NCI-H345 treated with DMSO at 0.1 percent for 48 hours (cell line): ENCODE results near the gene MIEF1.

Source experiments
- DNase-seq: peaks from one replicate; lab custom pipeline; 2025; ENCODE audit not compliant: unreplicated experiment; lab: John Stamatoyannopoulos, UW

MIEF1 gene

GRCh38 chr22:39470451-39471291, 31.4 kb upstream of the MIEF1 start:
- DNase-seq = no peak

DNA sequence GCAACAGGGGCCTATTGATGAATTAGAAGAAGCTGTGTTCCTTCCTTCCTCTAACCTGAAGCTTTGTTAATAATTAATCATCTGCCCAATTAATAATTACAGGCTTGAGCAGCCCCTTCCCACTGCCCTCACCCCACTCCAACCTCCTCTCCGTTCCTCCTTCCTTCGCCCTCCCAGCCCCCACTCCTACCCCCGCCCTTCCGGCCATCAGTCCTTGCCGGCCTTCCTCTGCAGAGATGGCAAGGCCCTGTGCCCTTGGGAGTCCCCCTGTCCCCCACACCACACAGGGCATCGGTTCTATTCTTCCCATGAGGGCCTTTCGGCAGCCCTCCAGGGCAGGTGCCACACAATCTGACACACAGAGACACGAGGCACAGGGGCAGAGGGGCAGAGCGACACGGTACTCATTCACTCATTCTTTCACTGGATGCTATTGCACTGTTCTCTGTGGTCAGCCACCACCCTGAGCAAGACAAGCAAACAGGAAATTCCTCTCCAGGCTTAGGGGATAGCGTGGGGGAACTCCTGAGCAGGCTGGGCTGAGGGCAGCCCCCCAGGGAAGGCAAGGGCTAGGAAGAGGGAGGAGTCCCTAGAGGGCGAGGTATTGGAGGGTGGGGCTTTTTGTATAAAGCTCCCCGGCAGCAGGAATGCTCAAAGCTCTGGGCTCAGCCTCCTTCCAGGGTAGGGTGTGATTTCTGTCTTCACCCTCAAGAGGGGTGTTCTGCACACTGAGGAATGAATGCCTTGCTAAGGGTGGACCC, 30.5 kb upstream of the MIEF1 start:
- no peak for DNase-seq

GRCh38 chr22:39472570-39473556, 29.2 kb upstream of the MIEF1 start:
- no peak for DNase-seq

DNA sequence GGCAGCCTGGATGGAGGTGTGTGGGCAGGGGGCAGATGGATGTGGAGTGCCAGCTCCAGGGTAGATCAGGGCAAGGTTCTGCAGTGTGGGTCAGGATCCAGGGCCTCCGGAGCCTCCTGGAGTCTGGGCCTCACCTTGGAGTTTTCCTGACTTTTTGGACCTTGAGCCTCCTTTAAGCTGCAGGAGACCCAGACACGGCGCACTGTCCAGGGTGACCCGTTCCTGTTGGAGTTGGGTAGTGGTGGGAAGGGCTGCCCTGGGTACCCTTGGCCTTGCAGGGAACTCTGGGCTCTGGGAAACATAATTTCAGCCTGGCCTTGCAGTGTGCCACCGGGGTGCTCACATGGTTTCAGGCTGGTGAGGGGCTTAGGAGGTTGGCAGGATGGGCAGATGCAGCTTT, 28.2 kb upstream of the MIEF1 start:
- DNase-seq = no peak

- DNase-seq = no peak
Measured at GRCh38 chr22:39474351-39475111, 27.6 kb upstream of the MIEF1 start.

- no peak for DNase-seq
Measured at GRCh38 chr22:39475337-39475736, 26.8 kb upstream of the MIEF1 start.

- no peak for DNase-seq
Measured at GRCh38 chr22:39475902-39476301, 26.2 kb upstream of the MIEF1 start.

DNA sequence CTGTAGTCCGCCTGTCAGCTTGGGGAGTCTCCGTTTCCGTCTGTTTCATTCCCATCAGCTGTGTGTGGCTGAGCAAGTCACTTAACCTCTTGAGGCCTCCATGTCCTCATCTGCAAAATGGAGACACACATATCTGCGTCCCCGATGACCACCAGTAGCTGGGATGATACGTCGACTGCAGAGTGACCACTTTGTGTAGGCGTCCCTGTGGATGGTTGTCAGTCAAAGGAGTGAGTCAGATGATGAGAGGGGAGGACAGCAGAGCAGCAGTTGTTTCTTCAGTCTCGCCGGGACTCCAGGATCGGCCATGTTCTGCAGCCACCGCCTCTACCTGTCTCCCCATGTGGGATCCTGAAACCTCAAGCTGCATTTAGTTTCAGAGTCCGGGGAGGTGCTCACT, 25.4 kb upstream of the MIEF1 start:
- no peak for DNase-seq

DNA sequence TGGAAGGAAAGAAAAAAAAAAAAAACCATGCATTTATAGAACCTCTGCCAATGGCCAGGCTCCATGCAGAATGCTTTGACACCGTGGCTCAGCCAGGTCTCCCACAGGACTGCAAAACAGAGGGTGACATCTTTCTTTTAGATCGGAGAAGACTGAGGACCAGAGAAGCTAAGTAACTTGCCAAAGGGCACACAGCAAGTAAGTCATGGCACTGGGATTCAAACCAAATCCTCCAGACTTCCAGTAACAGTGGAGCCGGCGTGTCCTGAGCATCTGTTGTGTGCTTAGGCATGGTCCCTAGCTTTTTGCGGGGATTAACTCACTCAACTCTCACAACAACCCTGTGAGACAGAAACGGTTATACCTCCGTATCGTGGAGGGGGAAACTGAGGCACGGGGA, 24.5 kb upstream of the MIEF1 start:
- no peak for DNase-seq

GRCh38 chr22:39478441-39478850, 23.6 kb upstream of the MIEF1 start:
- DNase-seq = no peak

DNA sequence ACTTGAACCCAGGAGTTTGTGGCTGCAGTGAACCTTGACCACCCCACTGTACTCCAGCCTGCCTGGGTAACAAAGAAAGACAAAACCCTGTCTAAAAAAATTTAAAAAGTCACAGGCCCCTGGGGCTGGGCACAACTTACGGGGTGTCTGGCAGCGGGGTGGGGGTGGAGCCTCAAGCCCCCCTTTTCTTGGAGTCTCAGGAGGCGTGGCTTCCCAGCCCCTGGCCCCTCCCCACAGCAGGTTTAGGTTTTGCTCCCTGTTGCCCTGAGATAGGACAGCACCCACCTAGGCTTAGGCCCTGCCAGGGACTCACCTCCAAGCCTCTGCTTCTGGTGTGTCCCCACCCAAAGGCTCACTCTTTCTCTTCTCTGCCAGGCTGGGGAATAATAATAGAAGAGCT, 22.8 kb upstream of the MIEF1 start:
- DNase-seq = no peak

DNA sequence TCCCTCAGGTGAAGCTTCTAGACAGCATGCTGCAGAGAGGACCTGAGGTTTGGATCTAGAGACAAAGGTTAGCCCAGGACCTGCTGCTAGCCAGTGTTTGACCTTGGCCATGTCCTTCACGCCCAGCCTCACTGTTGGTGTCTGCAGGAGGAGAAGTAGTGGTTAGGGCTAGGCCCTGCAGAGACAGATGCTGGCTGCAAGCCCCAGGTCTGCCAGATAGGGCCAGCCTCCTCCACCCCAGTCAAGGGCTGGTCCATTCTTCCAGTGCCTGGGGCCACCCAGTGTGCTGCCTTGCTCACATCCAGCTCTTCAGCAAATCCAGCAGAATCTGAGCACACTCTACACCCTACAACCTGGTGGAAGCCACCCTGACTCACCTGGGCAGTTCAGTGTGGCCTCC, 21.5 kb upstream of the MIEF1 start:
- DNase-seq = no peak

DNA sequence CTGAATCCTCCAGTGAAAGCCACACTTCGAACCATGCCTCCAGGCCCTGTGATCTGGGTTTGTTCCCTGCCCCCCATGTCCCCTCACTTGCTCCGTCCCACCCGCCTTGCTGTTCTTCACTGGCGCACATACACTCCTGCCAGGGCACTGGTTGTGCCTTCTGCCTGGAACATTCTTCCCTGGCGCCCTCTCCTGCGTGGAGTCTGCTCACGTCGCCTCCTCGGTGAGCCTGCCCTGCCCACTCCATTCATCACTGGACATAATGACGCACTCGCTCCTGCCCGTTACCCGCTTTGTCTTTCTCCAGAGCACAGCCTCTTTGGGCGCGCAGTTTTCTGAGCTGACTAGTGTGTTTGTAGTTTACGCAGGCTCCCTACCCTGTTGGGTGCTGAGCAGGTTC, 21.0 kb upstream of the MIEF1 start:
- no peak for DNase-seq

DNA sequence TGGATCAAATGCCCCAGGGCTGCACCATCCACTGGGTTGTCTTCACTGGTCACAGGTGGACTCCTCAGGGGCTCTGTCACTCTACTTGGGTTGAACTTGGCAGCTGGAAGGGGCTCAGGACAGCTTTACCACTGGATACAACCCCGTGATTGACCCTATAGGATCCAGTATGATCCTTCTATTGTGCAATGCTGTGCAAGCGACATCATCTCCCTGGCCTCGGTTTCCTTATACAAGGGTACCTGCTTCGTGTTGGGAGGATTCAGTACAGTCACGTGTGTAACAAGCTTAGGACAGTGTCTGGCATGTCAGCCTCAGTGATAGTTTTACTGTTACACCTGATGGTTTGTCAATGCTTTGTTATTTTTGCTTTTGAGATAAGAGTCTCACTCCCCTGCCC, 20.5 kb upstream of the MIEF1 start:
- no peak for DNase-seq

- DNase-seq = no peak
Measured at GRCh38 chr22:39482768-39483167, 19.3 kb upstream of the MIEF1 start.

GRCh38 chr22:39486951-39487825, 14.9 kb upstream of the MIEF1 start:
- no peak for DNase-seq

DNA sequence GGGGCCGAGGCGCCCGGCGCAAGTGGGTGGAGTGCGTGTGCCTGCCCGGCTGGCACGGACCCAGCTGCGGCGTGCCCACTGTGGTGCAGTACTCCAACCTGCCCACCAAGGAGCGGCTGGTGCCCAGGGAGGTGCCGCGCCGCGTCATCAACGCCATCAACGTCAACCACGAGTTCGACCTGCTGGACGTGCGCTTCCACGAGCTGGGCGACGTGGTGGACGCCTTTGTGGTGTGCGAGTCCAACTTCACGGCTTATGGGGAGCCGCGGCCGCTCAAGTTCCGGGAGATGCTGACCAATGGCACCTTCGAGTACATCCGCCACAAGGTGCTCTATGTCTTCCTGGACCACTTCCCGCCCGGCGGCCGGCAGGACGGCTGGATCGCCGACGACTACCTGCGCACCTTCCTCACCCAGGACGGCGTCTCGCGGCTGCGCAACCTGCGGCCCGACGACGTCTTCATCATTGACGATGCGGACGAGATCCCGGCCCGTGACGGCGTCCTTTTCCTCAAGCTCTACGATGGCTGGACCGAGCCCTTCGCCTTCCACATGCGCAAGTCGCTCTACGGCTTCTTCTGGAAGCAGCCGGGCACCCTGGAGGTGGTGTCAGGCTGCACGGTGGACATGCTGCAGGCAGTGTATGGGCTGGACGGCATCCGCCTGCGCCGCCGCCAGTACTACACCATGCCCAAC, 14.1 kb upstream of the MIEF1 start:
- no peak for DNase-seq

DNA sequence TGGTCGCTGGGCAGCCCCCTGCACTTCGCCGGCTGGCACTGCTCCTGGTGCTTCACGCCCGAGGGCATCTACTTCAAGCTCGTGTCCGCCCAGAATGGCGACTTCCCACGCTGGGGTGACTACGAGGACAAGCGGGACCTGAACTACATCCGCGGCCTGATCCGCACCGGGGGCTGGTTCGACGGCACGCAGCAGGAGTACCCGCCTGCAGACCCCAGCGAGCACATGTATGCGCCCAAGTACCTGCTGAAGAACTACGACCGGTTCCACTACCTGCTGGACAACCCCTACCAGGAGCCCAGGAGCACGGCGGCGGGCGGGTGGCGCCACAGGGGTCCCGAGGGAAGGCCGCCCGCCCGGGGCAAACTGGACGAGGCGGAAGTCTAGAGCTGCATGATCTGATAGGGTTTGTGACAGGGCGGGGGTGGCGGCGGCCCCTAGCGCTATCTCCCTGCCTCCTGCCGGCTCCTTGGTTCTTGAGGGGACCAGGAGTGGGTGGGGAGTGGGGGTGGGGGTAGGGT, 13.5 kb upstream of the MIEF1 start:
- no peak for DNase-seq
